A549 (cell line): ENCODE results near the gene ATP9A. TPM values are rescaled to one million over a fixed set of nuclear protein-coding genes. Genes with fewer than 3 reads are reported as not detected.

ENCODE experiments used
- ATAC-seq, 2 experiments: fragments of 200-7000 bp in 1 of 2; fragments of >200 bp in 1 of 2; cut with Nextera tagmentation in 1 of 2; cut with Tn5 transposase in 1 of 2; 3 replicates each; pipeline versions ENCODE4 v1.8.0 to v1.9.1; 2018 to 2020; ENCODE audit warnings: mild to moderate bottlenecking in 1 of 2, moderate library complexity in 1 of 2
- CTCF ChIA-PET: fragments of 300-600 bp; sonication (Branson Sonifier 250); formaldehyde crosslinking; extraction: SDS; loops from one replicate; lab custom pipeline; 2021; ENCODE audit warnings: antibody characterized with exemption, inconsistent platforms; lab: Yijun Ruan, JAX
- POLR2A ChIA-PET: fragments of 350-600 bp; formaldehyde crosslinking; extraction: SDS; loops from one replicate; lab custom pipeline; 2021; ENCODE audit warnings: antibody characterized with exemption, inconsistent platforms; lab: Yijun Ruan, JAX
- DNase-seq, 2 experiments: peaks; one replicate each; pipeline versions ENCODE4 v3.0.0 to v3.0.0-alpha.2; 2011 to 2016; ENCODE audit warnings: low read depth in 1 of 2, low spot score in 1 of 2
- FAIRE-seq: peaks from 2 replicates; lab custom pipeline; 2011; peaks lifted over from hg19 to GRCh38; lab: Jason Lieb, UNC
- H3K27ac ChIP-seq, 2 experiments: fragments of >200 bp; sonication (Bioruptor Twin); formaldehyde crosslinking; 3 replicates each; pipeline ENCODE4 v1.5.1; 2016 to 2017
- H3K4me1 ChIP-seq: fragments of >200 bp; sonication (Bioruptor Twin); formaldehyde crosslinking; 3 replicates; pipeline ENCODE4 v1.6.1; 2016
- H3K4me2 ChIP-seq: fragments of >200 bp; sonication (Bioruptor Twin); formaldehyde crosslinking; 3 replicates; pipeline ENCODE4 v1.6.1; 2016
- H3K4me3 ChIP-seq: fragments of >200 bp; sonication (Bioruptor Twin); formaldehyde crosslinking; 3 replicates; pipeline ENCODE4 v1.5.1; 2016
- H3K9me3 ChIP-seq: fragments of >200 bp; sonication (Bioruptor Twin); formaldehyde crosslinking; 3 replicates; pipeline ENCODE4 v1.6.1; 2016
- BHLHE40 ChIP-seq: IDR thresholded peaks from 2 replicates; pipeline ENCODE4 v1.6.1; 2012; ENCODE audit warnings: low read depth, low read length, inconsistent platforms
- CBX2 ChIP-seq: fragments of 200-600 bp; sonication (generic); IDR thresholded peaks from 2 replicates; pipeline ENCODE4 v1.6.1; 2016; ENCODE audit warnings: low read depth, mild to moderate bottlenecking, borderline replicate concordance
- ELK1 ChIP-seq: fragments of 150-350 bp; IDR thresholded peaks from 2 replicates; pipeline ENCODE4 v1.6.1; 2014; ENCODE audit warnings: low read depth, mild to moderate bottlenecking, low read length
- FOSB ChIP-seq: fragments of 250-450 bp; sonication (Bioruptor Pico); IDR thresholded peaks from 2 replicates; pipeline ENCODE4 v1.5.0; 2020; ENCODE audit warnings: mild to moderate bottlenecking, moderate library complexity
- FOXS1 ChIP-seq: fragments of 250-450 bp; sonication (Bioruptor Pico); IDR thresholded peaks from 2 replicates; pipeline ENCODE4 v1.5.0; 2020; ENCODE audit warnings: mild to moderate bottlenecking, moderate library complexity
- GATA3 ChIP-seq: IDR thresholded peaks from 2 replicates; pipeline ENCODE4 v1.6.1; 2012; ENCODE audit warnings: borderline replicate concordance
- HES2 ChIP-seq: fragments of >200 bp; sonication (Bioruptor Twin); formaldehyde crosslinking; IDR thresholded peaks from 2 replicates; pipeline ENCODE4 v1.6.1; 2016
- HEYL ChIP-seq: fragments of 250-450 bp; sonication (Bioruptor Pico); IDR thresholded peaks from 2 replicates; pipeline ENCODE4 v1.8.0; 2021; ENCODE audit warnings: mild to moderate bottlenecking, moderate library complexity
- HMGXB4 ChIP-seq: fragments of 250-450 bp; sonication (Bioruptor Pico); IDR thresholded peaks from 2 replicates; pipeline ENCODE4 v1.5.0; 2021; ENCODE audit warnings: mild to moderate bottlenecking, moderate library complexity, borderline replicate concordance
- HOXA7 ChIP-seq: fragments of 250-450 bp; sonication (Bioruptor Pico); IDR thresholded peaks from 2 replicates; pipeline ENCODE4 v1.5.0; 2020; ENCODE audit warnings: mild to moderate bottlenecking, moderate library complexity
- HOXB13 ChIP-seq: fragments of 250-450 bp; sonication (Bioruptor Pico); IDR thresholded peaks from 2 replicates; pipeline ENCODE4 v1.5.0; 2020; ENCODE audit warnings: low read depth, mild to moderate bottlenecking, moderate library complexity
- KDM1A ChIP-seq: fragments of 200-600 bp; sonication (generic); IDR thresholded peaks from 2 replicates; pipeline ENCODE4 v1.6.1; 2016; ENCODE audit warnings: low read depth, mild to moderate bottlenecking
- KDM5A ChIP-seq: fragments of 200-600 bp; sonication (generic); IDR thresholded peaks from 2 replicates; pipeline ENCODE4 v1.6.1; 2016; ENCODE audit warnings: antibody characterized with exemption, mild to moderate bottlenecking
- MAFK ChIP-seq: fragments of 450-650 bp; IDR thresholded peaks from 2 replicates; pipeline ENCODE4 v1.6.1; 2014; ENCODE audit not compliant: partially characterized antibody
- MAZ ChIP-seq: fragments of 150-350 bp; IDR thresholded peaks from 2 replicates; pipeline ENCODE4 v1.6.1; 2014; ENCODE audit warnings: antibody characterized with exemption, low read depth, low read length, borderline replicate concordance
- NFE2L2 ChIP-seq: fragments of 150-350 bp; conservative IDR thresholded peaks from 2 replicates; pipeline ENCODE4 v1.6.1; 2014; ENCODE audit warnings: low read length
- PBX3 ChIP-seq: IDR thresholded peaks from 2 replicates; pipeline ENCODE4 v1.6.1; 2012
- PHF8 ChIP-seq: fragments of 200-600 bp; sonication (generic); IDR thresholded peaks from 2 replicates; pipeline ENCODE4 v1.6.1; 2016; ENCODE audit warnings: low read depth, mild to moderate bottlenecking, antibody characterized with exemption, moderate library complexity, borderline replicate concordance
- RARB ChIP-seq: fragments of 250-450 bp; sonication (Bioruptor Pico); IDR thresholded peaks from 2 replicates; pipeline ENCODE4 v1.8.0; 2021; ENCODE audit warnings: mild to moderate bottlenecking, moderate library complexity
- ZFP36 ChIP-seq: fragments of 450-650 bp; IDR thresholded peaks from 2 replicates; pipeline ENCODE4 v1.6.1; 2014; ENCODE audit warnings: borderline replicate concordance; ENCODE audit not compliant: partially characterized antibody
- ZNF302 ChIP-seq: fragments of 250-450 bp; sonication (Bioruptor Pico); IDR thresholded peaks from 2 replicates; pipeline ENCODE4 v1.9.0; 2021; ENCODE audit warnings: inconsistent platforms, mild to moderate bottlenecking, moderate library complexity
- WGBS: methylation state at CpG from one replicate; pipeline ENCODE4 v1.1.6; 2017; ENCODE audit errors: missing lambda C conversion rate; 5-methylcytosine and 5-hydroxymethylcytosine counted together
- polyA plus RNA-seq, 4 experiments: library from polyadenylated mRNA; depleted of rRNA in 3 of 4; stranded (reverse); fragments of >200 nt; fragmentation: RNase III in 1 of 4; extraction: RNeasy Plus Mini Kit Qiagen cat#74134 plus additional on column Dnase treatment in 1 of 4; gene quantifications; 2 replicates in 3 of 4; 3 replicates in 1 of 4; pipeline ENCODE4 v1.2.3, GENCODE V29; 2011 to 2017
- TF ChIP-seq, protein P1 (sequence below): fragments of 250-450 bp; sonication (Bioruptor Pico); IDR thresholded peaks from 2 replicates; pipeline ENCODE4 v1.5.0; 2020; ENCODE audit warnings: low read depth, mild to moderate bottlenecking, moderate library complexity
- TF ChIP-seq, protein P2 (sequence below): IDR thresholded peaks from 2 replicates; pipeline ENCODE4 v1.6.1; 2012; ENCODE audit warnings: low read depth, borderline replicate concordance

Gene ATP9A
- polyA plus RNA-seq, 2 of the 4 experiments (the other 2 are of a cell fraction) = 9.9 to 23.6 TPM

- Histone ChIP-seq H3K4me1 (peaks cover 26% of the 10 kb centered on the region), H3K27ac (peak overlapping the region; percentile 71 to 72; a peak in 4 of 6 replicates), H3K4me2 (no peak overlapping the region), H3K9me3 (no peaks in the 10 kb centered on the region), H3K4me3 (no peak overlapping the region)
- POLR2A ChIA-PET = no interaction called here
- no peak for TF ChIP-seq HEYL
- no peak for TF ChIP-seq MAZ
- TF ChIP-seq, protein P1, sequence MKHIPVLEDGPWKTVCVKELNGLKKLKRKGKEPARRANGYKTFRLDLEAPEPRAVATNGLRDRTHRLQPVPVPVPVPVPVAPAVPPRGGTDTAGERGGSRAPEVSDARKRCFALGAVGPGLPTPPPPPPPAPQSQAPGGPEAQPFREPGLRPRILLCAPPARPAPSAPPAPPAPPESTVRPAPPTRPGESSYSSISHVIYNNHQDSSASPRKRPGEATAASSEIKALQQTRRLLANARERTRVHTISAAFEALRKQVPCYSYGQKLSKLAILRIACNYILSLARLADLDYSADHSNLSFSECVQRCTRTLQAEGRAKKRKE (CRISPR knock-in tag) = no peak
- no peak for TF ChIP-seq HOXB13
- no peak for ATAC-seq
- CTCF ChIA-PET = no interaction called here
- no peak for FAIRE-seq
- no peak for DNase-seq
- WGBS = 88% methylated on average over 3 of the region's 3 CpGs
Observed at GRCh38 chr20:51633430-51633829, 134.8 kb downstream of the ATP9A start.

GRCh38 chr20:51631953-51632352, 136.2 kb downstream of the ATP9A start:
- DNase-seq (no peak), ATAC-seq (no peak; a peak in 1 of 6 replicates), FAIRE-seq (no peak)
- Histone ChIP-seq H3K4me3 (no peak overlapping the region), H3K4me1 (peaks cover 26% of the 10 kb centered on the region), H3K27ac (peak overlapping the region; percentile 71 to 89), H3K9me3 (no peaks in the 10 kb centered on the region), H3K4me2 (peak overlapping the region; percentile 57)
- TF ChIP-seq HOXA7 (CRISPR knock-in tag) (0 out of 2 replicates have a peak, but pooled peaks have one; percentile 21), KDM1A (no peak), ZFP36 (no peak), CBX2 (no peak)
- ChIA-PET POLR2A (no interaction called here), CTCF (no interaction called here)
- WGBS = 95% methylated on average over 6 of the region's 6 CpGs

DNA sequence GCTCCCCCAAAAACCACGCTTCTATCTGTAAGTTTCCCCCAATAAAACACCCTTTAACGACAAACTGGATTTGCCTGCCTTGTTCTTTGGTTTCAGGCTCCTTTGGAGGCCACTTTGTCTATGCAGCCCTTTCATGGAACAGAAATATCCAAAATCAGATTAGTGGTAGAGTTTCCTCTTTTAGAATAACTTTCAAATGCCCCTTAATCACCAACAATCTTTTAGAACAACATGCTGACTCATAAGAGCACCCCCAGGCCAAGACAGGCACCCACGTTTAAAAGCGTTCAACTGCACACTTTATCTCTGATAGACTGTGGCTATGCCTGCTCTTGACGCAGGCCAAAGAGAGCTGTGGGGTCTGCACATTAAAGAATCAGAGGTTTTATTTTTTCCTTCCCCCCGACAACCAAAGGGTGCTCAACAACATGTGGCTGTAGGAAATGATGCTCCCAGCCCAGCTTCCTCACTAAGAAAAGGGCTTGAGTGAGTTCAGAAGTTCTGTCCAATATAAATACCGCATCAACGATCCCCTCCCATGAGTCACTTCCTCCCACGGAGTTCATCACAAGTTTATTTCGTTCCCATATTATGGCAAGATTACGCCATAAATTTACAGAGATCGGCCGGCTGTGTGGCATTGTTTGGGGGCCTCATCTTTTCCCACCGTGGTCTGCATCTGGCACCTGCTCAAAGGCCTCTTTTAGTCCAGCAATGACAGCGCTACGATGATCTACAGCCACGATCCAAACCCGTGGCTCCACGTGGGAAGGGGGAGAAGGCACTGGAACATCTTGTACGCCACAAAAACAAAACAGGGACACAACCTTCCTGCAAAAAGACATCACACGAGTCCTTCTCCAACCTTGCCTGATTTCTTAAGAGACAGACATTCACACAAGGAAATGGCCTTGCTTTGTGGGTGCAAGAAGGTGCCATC, 136.9 kb downstream of the ATP9A start:
- CTCF ChIA-PET = interaction anchor here (1.1 to 1.4 kb wide), 2 partner anchors 17 to 36 kb away, joined by 3 to 4 read pairs; no protein-coding TSS in a partner anchor
- FAIRE-seq = no peak
- Histone ChIP-seq H3K4me2 (peak overlapping the region; percentile 57), H3K4me1 (peaks cover 26% of the 10 kb centered on the region), H3K9me3 (no peaks in the 10 kb centered on the region), H3K27ac (peak overlapping the region; percentile 71 to 89), H3K4me3 (no peak overlapping the region)
- 38% methylated on average over 21 of the region's 21 CpGs for WGBS
- POLR2A ChIA-PET = interaction anchor here (0.6 kb wide), 1 partner anchor 644 kb away, joined by 10 read pairs; no protein-coding TSS in a partner anchor
- peak; percentile 83 to 90 for ATAC-seq
- peak; percentile 93 to 94 for DNase-seq
- TF ChIP-seq FOXS1 (CRISPR knock-in tag) (peak; percentile 20; the same call in 1 of the 2 replicates), PHF8 (no peak), HES2 (no peak), MAFK (peak; percentile 50), PBX3 (no peak), MAZ (no peak), NFE2L2 (no peak), HEYL (no peak), ELK1 (no peak), BHLHE40 (0 out of 2 replicates have a peak, but pooled peaks have one; percentile 2), RARB (CRISPR knock-in tag) (peak; percentile 92; the same call in 1 of the 2 replicates), KDM5A (no peak), KDM1A (no peak), HMGXB4 (CRISPR knock-in tag) (no peak), HOXB13 (peak; percentile 57; the same call in 1 of the 2 replicates), GATA3 (peak; percentile 65), ZNF302 (CRISPR knock-in tag) (no peak), FOSB (CRISPR knock-in tag) (0 out of 2 replicates have a peak, but pooled peaks have one; percentile 69)
- TF ChIP-seq, protein P1 (CRISPR knock-in tag) = 0 out of 2 replicates have a peak, but pooled peaks have one; percentile 12
- TF ChIP-seq, protein P2, sequence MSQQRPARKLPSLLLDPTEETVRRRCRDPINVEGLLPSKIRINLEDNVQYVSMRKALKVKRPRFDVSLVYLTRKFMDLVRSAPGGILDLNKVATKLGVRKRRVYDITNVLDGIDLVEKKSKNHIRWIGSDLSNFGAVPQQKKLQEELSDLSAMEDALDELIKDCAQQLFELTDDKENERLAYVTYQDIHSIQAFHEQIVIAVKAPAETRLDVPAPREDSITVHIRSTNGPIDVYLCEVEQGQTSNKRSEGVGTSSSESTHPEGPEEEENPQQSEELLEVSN = peak; percentile 35; the same call in 1 of the 2 replicates
